ENCODE results near the gene HDAC8. TPM values are rescaled to one million over a fixed set of nuclear protein-coding genes. Genes with fewer than 3 reads are reported as not detected.

HDAC8 gene
- total RNA-seq, 1 experiment from 2014 or later = 21.4 TPM

DNA sequence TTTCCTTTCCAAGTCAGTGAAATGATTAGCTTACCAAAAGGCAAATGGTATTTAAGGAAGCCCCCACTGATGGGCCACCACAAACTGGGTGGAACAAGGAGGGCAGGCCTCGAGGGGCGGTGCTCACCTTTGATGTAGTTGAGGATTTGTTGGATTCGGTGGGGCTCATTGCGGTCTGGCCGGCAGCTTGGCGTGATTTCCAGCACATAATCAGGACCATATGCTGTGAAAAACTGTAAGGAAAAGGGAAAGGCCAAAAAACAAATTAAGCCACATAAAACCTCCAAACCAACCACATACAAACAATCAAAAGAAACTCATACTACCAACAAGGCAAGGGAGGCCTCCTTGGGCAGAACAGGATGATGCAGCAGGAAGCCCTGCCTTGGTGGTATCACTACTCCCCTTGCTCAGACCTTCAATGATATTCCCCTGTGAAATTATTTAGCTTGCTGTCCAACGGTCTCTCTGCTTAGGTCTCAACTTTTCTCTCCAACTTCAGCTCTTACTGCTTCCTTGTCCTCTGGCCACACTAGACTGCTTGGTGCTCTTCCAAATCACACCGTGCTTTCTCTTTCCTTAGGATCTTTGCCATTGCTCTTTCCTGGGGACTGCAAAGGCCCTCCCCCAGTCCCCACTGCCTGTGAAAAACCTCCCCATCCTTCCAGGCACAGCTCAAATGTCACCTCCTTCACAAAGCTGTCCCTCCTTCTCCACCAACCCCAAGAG is 220.9 kb downstream of the HDAC8 start:
- Histone ChIP-seq H2AFZ (ENCODE audit: low read length) (no peak overlapping the region), H2BK5ac (ENCODE audit: insufficient read length, low read length) (no peak overlapping the region), H3K27ac (ENCODE audit: insufficient read length, low read depth, low read length) (no peak overlapping the region), H3K4me2 (ENCODE audit: insufficient read depth, insufficient read length, low read length) (no peak overlapping the region), H3K27me3 (ENCODE audit: insufficient read depth, low read length) (no peaks in the 10 kb centered on the region), H4K8ac (replicated peaks; ENCODE audit: insufficient read length, low read depth, low read length) (no peak overlapping the region), H4K5ac (ENCODE audit: insufficient read length, low read depth, low read length) (no peak overlapping the region), H3K4me1 (ENCODE audit: insufficient read depth, low read length) (peaks cover 2% of the 10 kb centered on the region; the same call in 1 of the 2 replicates), H3K9me3 (ENCODE audit: control insufficient read depth, low read depth, low read length) (peaks cover 31% of the 10 kb centered on the region), H3K56ac (ENCODE audit: insufficient read length, low read depth, low read length) (no peak overlapping the region), H3K18ac (ENCODE audit: insufficient read length, low read depth, low read length) (no peak overlapping the region), H3K23me2 (ENCODE audit: insufficient read length, low read depth, low read length, poor library complexity, severe bottlenecking) (no peaks in the 10 kb centered on the region), H3T11ph (ENCODE audit: low read length) (no peak overlapping the region), H3K23ac (ENCODE audit: insufficient read length, low read depth, low read length) (no peak overlapping the region), H3K14ac (ENCODE audit: insufficient read depth, low read length) (no peak overlapping the region), H3K79me1 (ENCODE audit: insufficient read depth, low read depth, low read length, poor library complexity, severe bottlenecking) (no peaks in the 10 kb centered on the region), H3K9ac (ENCODE audit: extremely low read depth, insufficient read length, low read length) (no peak overlapping the region), H4K91ac (ENCODE audit: insufficient read length, low read depth, low read length) (no peak overlapping the region), H2BK15ac (ENCODE audit: low read depth, low read length) (no peak overlapping the region), H4K20me1 (ENCODE audit: control insufficient read depth, insufficient read depth, insufficient read length) (no peaks in the 10 kb centered on the region), H2AK5ac (ENCODE audit: insufficient read length, low read length) (no peak overlapping the region), H3K4ac (ENCODE audit: low read depth, low read length) (no peak overlapping the region), H3K79me2 (ENCODE audit: insufficient read depth, low read length) (no peaks in the 10 kb centered on the region), H2BK20ac (ENCODE audit: low read depth, low read length, poor library complexity, severe bottlenecking) (no peak overlapping the region), H2BK120ac (ENCODE audit: low read depth, low read length, poor library complexity, severe bottlenecking) (no peak overlapping the region), H2BK12ac (ENCODE audit: insufficient read length, low read depth, low read length) (no peak overlapping the region)
- DNase-seq = no peak
- TF ChIP-seq CTCF (conservative IDR thresholded peaks at IDR 0.05) = no peak
- Mint-ChIP-seq H3K4me1 (peaks cover 12% of the 10 kb centered on the region in 2 experiments), H3K9me3 (peaks cover 58 to 63% of the 10 kb centered on the region in 2 experiments), H3K4me3 (no peak overlapping the region; a peak in 1 of 5 replicates), H3K27ac (no peak overlapping the region), H3K36me3 (ENCODE audit: insufficient read depth in 1 of 3, low read depth in 3 of 3) (peaks cover 4 to 19% (median 7%) of the 10 kb centered on the region in 3 experiments; a peak in 6 of 7 replicates), H3K27me3 (ENCODE audit: low read depth) (peaks cover 2% of the 10 kb centered on the region; the same call in 1 of the 2 replicates)
- no CpG with 5 or more reads among the region's 8 CpGs for WGBS (ENCODE audit: extremely low coverage, insufficient read length, low lambda C conversion rate)
